WI38 (cell line): ENCODE results near the gene ORMDL1.

Source experiments
- H3K4me3 ChIP-seq: 2 replicates; pipeline ENCODE4 v1.5.1; 2011; ENCODE audit warnings: low read depth, mild to moderate bottlenecking, control low read depth, low read length
- TF ChIP-seq, protein P1 (sequence below): IDR thresholded peaks from 2 replicates; pipeline ENCODE4 v1.5.1; 2012; ENCODE audit warnings: low read depth, mild to moderate bottlenecking, control low read depth, low read length

ORMDL1 gene

DNA sequence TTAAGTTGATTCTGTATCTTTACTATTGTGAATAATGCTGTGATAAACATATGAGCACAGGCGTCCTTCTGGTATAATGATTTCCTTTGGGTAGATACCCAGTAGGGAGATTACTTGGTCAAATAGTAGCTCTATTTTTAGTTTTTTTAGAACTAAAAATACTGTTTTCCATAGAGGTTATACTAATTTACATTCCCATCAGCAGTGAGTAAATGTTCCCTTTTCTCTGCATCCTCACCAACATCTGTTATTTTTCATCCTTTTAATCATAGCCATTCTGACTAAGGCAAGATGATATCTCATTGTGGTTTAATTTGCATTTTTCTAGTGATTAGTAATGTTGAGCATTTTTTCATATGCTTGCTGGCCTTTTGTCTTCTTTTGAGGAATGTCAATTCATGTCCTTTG, 35.2 kb upstream of the ORMDL1 start:
- TF ChIP-seq, protein P1, sequence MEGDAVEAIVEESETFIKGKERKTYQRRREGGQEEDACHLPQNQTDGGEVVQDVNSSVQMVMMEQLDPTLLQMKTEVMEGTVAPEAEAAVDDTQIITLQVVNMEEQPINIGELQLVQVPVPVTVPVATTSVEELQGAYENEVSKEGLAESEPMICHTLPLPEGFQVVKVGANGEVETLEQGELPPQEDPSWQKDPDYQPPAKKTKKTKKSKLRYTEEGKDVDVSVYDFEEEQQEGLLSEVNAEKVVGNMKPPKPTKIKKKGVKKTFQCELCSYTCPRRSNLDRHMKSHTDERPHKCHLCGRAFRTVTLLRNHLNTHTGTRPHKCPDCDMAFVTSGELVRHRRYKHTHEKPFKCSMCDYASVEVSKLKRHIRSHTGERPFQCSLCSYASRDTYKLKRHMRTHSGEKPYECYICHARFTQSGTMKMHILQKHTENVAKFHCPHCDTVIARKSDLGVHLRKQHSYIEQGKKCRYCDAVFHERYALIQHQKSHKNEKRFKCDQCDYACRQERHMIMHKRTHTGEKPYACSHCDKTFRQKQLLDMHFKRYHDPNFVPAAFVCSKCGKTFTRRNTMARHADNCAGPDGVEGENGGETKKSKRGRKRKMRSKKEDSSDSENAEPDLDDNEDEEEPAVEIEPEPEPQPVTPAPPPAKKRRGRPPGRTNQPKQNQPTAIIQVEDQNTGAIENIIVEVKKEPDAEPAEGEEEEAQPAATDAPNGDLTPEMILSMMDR: no peak
- no peak overlapping the region for H3K4me3 ChIP-seq

DNA sequence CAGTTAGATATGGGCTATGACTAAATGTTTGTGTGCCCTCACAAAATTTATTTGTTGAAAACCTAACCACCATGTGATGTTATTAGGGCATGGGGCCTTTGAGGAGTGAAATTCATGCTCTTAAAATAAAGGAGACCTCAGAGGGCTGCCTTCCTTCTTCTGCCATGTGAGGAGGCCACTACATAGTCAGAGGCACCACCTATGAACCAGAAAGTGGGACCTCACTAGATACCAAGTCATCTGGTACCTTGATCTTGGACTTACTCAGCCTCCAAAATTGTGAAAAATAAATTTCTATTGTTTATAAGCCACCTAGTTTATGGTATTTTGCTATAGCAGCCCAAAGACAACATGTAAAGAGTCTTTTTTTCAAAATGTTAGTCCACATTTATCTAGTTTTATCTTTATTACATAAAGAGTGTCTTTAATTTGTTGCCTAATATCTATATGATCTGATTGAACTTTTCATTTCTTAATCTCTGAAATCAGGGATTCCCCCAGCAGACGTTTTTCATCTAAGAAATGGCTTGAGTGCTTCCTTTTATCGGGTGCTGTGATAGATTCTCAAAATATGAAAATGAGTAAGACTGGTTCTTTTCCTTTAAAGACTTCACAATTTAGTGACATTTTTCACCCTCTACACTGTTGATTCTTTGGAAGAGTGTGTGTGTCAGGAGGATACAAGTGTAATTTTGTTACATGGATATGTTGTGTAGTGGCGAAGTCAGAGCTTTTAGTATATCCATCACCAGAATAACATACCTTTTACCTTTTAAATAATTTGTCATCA, 34.3 kb upstream of the ORMDL1 start:
- H3K4me3 ChIP-seq: no peak overlapping the region
- TF ChIP-seq, protein P1: no peak

DNA sequence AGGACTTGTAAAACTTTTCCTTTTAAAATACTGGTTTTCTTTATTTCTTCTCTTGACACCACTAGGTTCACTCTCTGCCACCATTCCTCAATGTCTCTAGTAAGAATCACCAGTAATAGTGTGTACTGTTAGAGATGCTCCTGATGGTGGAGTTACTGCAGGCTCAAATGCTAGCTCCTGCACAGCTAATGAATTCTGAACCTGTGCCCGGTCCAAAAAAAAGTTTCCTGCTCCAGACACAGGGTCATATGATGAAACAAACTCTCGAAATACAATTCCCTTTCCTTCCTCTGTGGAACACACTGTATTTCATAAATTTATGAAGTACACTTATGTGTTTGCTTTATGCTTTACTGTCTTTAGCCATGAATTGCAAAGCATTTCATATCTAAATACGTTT, 19.3 kb upstream of the ORMDL1 start:
- TF ChIP-seq, protein P1: no peak
- H3K4me3 ChIP-seq: no peak overlapping the region

DNA sequence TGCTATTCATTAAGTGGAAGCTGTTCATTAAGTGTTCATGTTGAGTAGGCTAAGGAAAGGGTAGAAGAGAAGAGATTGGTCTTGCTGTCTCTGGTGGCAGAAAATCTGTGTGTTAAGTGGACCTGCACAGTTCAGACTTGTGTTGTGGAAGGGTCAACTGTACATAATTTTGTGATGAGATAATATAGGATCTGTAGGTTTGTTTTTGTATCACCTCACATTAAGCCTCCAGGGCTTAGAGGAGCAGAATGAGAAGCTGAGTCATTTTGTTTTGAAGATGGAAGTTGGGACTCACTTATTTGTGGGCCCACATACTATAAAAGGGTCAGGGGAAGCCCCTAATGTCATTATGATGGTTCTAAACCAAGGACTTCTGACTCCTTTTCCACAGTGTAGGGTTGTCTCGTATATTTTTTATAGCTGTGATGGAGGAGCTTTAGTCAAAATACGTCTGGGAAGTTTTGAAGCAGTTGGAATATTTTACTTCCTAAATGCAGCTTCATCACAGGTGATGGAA, 18.3 kb upstream of the ORMDL1 start:
- TF ChIP-seq, protein P1: no peak
- H3K4me3 ChIP-seq: no peak overlapping the region

DNA sequence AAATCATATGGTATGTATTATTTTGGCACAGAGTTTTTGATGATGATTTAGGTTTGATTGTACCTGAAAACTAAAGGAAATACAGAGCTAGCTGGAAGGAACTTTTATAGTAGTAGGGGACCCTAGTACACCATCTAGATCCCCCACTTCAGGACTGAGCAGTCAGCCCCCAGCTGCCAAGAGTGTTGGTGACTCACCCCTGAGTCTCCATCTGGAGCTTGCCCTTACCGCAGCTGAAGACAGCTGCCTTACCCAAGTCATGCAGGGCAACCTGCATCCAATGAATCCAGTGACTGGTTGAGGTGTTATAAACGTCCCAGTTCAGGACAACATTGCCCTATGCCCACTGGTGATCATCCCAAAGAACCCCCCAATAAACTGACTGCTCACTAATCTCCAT, 15.4 kb upstream of the ORMDL1 start:
- TF ChIP-seq, protein P1: no peak
- no peak overlapping the region for H3K4me3 ChIP-seq

DNA sequence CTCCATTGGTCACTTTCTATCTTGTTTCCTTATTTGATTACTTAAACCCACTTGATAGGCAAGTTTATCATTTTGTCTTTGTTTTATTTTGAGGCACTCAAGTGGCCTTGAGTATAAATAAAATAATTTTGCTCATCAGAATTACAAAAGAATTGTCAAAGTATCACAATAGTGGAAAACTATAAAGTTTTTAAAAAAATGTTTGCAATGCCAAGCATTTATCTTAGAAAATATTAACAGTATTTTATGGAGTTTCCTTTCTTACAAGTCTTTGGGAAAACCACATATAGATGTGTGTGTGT, 14.8 kb upstream of the ORMDL1 start:
- TF ChIP-seq, protein P1: no peak

DNA sequence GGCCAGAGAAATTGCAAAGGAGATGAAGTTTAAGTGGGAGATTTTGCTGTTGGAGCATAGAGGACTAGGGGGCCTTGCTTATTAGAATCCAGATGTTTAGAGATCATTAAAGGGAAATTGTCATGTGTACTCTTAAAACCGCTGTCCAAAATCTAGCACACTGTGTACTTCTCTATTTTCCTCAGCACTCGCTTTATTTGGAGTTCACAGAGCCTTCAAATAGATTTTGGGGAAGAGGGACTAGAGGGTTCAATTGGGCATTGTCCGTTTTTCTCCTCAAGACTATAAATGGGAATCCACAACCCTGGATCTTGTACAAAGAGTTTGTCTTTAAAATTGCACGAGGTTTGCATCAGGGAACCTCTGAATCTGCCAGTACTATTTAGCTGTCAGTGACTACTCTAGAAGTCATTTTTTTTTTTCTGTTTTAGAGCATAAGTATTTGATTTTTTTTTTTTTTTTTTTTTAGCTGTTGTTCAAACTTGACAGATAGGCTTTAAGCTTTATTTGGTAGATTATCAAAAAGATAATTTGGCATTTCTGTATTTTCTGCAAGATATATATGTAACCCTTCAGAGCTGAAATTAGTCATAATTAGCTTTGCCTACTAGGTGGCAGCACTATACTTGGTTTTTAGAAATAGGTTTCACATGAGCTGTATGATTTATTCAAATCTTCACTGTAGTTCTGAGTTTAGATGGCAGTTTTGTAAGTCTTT, 14.3 kb upstream of the ORMDL1 start:
- H3K4me3 ChIP-seq: no peak overlapping the region
- TF ChIP-seq, protein P1: peak; percentile 10; the same call in 1 of the 2 replicates

More for the DNA sequence above, 14.8 kb upstream of the ORMDL1 start:
- no peak overlapping the region for H3K4me3 ChIP-seq
